Lower lobe of right lung (tissue), 2 donors: ENCODE measurements around the gene RNF151. TPM values are rescaled to one million over a fixed set of nuclear protein-coding genes. Genes with fewer than 3 reads are reported as not detected.

ENCODE experiments used
- ATAC-seq, 2 donors: fragments of 200-7000 bp; cut with Tn5 transposase; one replicate each; pipeline ENCODE4 v1.9.1; 2020 to 2022; ENCODE audit warnings: mild to moderate bottlenecking in 2 of 2, moderate library complexity in 2 of 2
- DNase-seq: peaks from one replicate; pipeline ENCODE4 v3.0.0-alpha.2; 2020
- H3K27ac ChIP-seq: fragments of 200-600 bp; one replicate; pipeline ENCODE4 v1.8.0; 2022
- H3K27me3 ChIP-seq: fragments of 200-600 bp; one replicate; pipeline ENCODE4 v1.8.0; 2022; ENCODE audit warnings: low read depth
- H3K36me3 ChIP-seq: fragments of 200-600 bp; one replicate; pipeline ENCODE4 v1.8.0; 2022; ENCODE audit warnings: mild to moderate bottlenecking
- H3K4me1 ChIP-seq: fragments of 200-600 bp; one replicate; pipeline ENCODE4 v1.8.0; 2022
- H3K4me3 ChIP-seq: fragments of 200-600 bp; one replicate; pipeline ENCODE4 v1.8.0; 2022; ENCODE audit warnings: mild to moderate bottlenecking
- H3K9me3 ChIP-seq: fragments of 200-600 bp; one replicate; pipeline ENCODE4 v1.8.0; 2022
- CTCF ChIP-seq: fragments of 200-600 bp; IDR thresholded peaks from one replicate; pipeline ENCODE4 v1.8.0; 2022; ENCODE audit warnings: antibody characterized with exemption, mild to moderate bottlenecking
- intact Hi-C: fragments of 100-400 bp; cut with DNase I; formaldehyde crosslinking; loops from one replicate; pipeline ENCODE4 v1.11.0; 2022
- total RNA-seq: library from RNA; stranded (reverse); fragmentation: NEBNext Ultra II Directional; extraction: Animal tissue kit (Norgen Biotek cat#: 25700); gene quantifications from one replicate; pipeline ENCODE4 v1.2.1, GENCODE V29; 2021
- donor health status: DM: no; HTN: yes; CAD: no; lungs with severe emphysema.

RNF151 gene
- total RNA-seq, 1 donor from 2014 or later: not detected

- ATAC-seq (peak; percentile 30 to 41), DNase-seq (no peak)
- TF ChIP-seq CTCF: no peak
- Histone ChIP-seq H3K9me3 (no peaks in the 10 kb centered on the region), H3K4me1 (peaks cover 11% of the 10 kb centered on the region), H3K36me3 (no peaks in the 10 kb centered on the region), H3K27ac (no peak overlapping the region), H3K4me3 (no peak overlapping the region), H3K27me3 (peaks cover 75% of the 10 kb centered on the region)
- intact Hi-C loops: no loop called here
These were observed 45.9 kb upstream of the RNF151 start for GRCh38 chr16:1920727-1921171.

- no peaks in the 10 kb centered on the region for H3K9me3 ChIP-seq
- H3K27ac ChIP-seq: no peak overlapping the region
- no peak for TF ChIP-seq CTCF
- peaks cover 11% of the 10 kb centered on the region for H3K4me1 ChIP-seq
- DNase-seq (no peak), ATAC-seq (no peak)
- H3K36me3 ChIP-seq: no peaks in the 10 kb centered on the region
- peaks cover 60% of the 10 kb centered on the region for H3K27me3 ChIP-seq
- H3K4me3 ChIP-seq: no peak overlapping the region
- intact Hi-C loops: no loop called here
These were observed 44.3 kb upstream of the RNF151 start for GRCh38 chr16:1922357-1922756.

- Histone ChIP-seq H3K36me3 (no peaks in the 10 kb centered on the region), H3K27me3 (peaks cover 53% of the 10 kb centered on the region), H3K27ac (no peak overlapping the region), H3K4me1 (peaks cover 10% of the 10 kb centered on the region), H3K9me3 (no peaks in the 10 kb centered on the region), H3K4me3 (no peak overlapping the region)
- intact Hi-C loops: no loop called here
- peak; percentile 55 to 58 for ATAC-seq
- TF ChIP-seq CTCF: peak; percentile 14
- no peak for DNase-seq
These were observed 43.2 kb upstream of the RNF151 start for GRCh38 chr16:1923299-1924034.

- ATAC-seq: no peak
- TF ChIP-seq CTCF: no peak
- DNase-seq: no peak
- Histone ChIP-seq H3K27me3 (peaks cover 47% of the 10 kb centered on the region), H3K4me3 (no peak overlapping the region), H3K9me3 (no peaks in the 10 kb centered on the region), H3K27ac (no peak overlapping the region), H3K4me1 (peaks cover 6% of the 10 kb centered on the region), H3K36me3 (no peaks in the 10 kb centered on the region)
- intact Hi-C loops: no loop called here
These were observed 42.6 kb upstream of the RNF151 start for GRCh38 chr16:1924095-1924494.

- no peaks in the 10 kb centered on the region for H3K9me3 ChIP-seq
- no peak for TF ChIP-seq CTCF
- no peak overlapping the region for H3K27ac ChIP-seq
- DNase-seq: no peak
- intact Hi-C loops: no loop called here
- peaks cover 29% of the 10 kb centered on the region for H3K27me3 ChIP-seq
- peaks cover 12% of the 10 kb centered on the region for H3K4me1 ChIP-seq
- no peak overlapping the region for H3K4me3 ChIP-seq
- no peaks in the 10 kb centered on the region for H3K36me3 ChIP-seq
- ATAC-seq: no peak
These were observed 40.4 kb upstream of the RNF151 start for GRCh38 chr16:1926271-1926670.
